Large intestine (tissue), 3 donors: ENCODE data around the gene SUSD2. TPM values are rescaled to one million over a fixed set of nuclear protein-coding genes. Genes with fewer than 3 reads are reported as not detected.
"Not testable (repeated sequence)": the region's sequence is repeated elsewhere in the genome, so short reads cannot be mapped to it uniquely, and the experiment has no call there.

Experiments used
- DNase-seq, 2 donors: peaks; one replicate each; pipeline versions ENCODE4 v3.0.0 to v3.0.0-alpha.2; 2013
- H3K27ac ChIP-seq: one replicate; pipeline ENCODE4 v1.5.1; 2013; ENCODE audit warnings: low read length
- H3K27me3 ChIP-seq: 2 replicates; pipeline ENCODE4 v1.6.1; 2013; ENCODE audit warnings: low read length; ENCODE audit not compliant: control insufficient read depth, insufficient read depth
- H3K36me3 ChIP-seq: 2 replicates; pipeline ENCODE4 v1.6.1; 2013; ENCODE audit warnings: low read length; ENCODE audit not compliant: control insufficient read depth, insufficient read depth
- H3K4me1 ChIP-seq: one replicate; pipeline ENCODE4 v1.6.1; 2013; ENCODE audit warnings: low read length; ENCODE audit not compliant: control insufficient read depth, insufficient read depth
- H3K4me3 ChIP-seq: one replicate; pipeline ENCODE4 v1.5.1; 2013; ENCODE audit warnings: low read length
- H3K9me3 ChIP-seq: one replicate; pipeline ENCODE4 v1.6.1; 2013; ENCODE audit warnings: mild to moderate bottlenecking, low read depth, low read length, moderate library complexity; ENCODE audit not compliant: control insufficient read depth
- WGBS: methylation state at CpG from one replicate; pipeline ENCODE4 v1.1.5; 2013; ENCODE audit warnings: low lambda C conversion rate; ENCODE audit not compliant: insufficient coverage; 5-methylcytosine and 5-hydroxymethylcytosine counted together
- polyA plus RNA-seq: library from polyadenylated mRNA; unstranded; fragments of 120-200 nt; gene quantifications from one replicate; pipeline ENCODE4 v1.2.1, GENCODE V29; 2013

Gene SUSD2
- polyA plus RNA-seq, 1 donor: 36.9 TPM

- not testable (repeated sequence) for H3K4me1 ChIP-seq, H3K9me3 ChIP-seq, H3K4me3 ChIP-seq, H3K27ac ChIP-seq, H3K36me3 ChIP-seq, H3K27me3 ChIP-seq, DNase-seq
- WGBS: no CpG with 5 or more reads among the region's 6 CpGs
Observed at GRCh38 chr22:24211716-24212115, 30.4 kb downstream of the SUSD2 start.

- H3K4me1 ChIP-seq, H3K4me3 ChIP-seq, H3K27me3 ChIP-seq, H3K9me3 ChIP-seq, H3K36me3 ChIP-seq, DNase-seq, H3K27ac ChIP-seq: not testable (repeated sequence)
- WGBS: 100% methylated on average over 1 of the region's 9 CpGs
Observed at GRCh38 chr22:24213111-24213510, 31.8 kb downstream of the SUSD2 start.

DNA sequence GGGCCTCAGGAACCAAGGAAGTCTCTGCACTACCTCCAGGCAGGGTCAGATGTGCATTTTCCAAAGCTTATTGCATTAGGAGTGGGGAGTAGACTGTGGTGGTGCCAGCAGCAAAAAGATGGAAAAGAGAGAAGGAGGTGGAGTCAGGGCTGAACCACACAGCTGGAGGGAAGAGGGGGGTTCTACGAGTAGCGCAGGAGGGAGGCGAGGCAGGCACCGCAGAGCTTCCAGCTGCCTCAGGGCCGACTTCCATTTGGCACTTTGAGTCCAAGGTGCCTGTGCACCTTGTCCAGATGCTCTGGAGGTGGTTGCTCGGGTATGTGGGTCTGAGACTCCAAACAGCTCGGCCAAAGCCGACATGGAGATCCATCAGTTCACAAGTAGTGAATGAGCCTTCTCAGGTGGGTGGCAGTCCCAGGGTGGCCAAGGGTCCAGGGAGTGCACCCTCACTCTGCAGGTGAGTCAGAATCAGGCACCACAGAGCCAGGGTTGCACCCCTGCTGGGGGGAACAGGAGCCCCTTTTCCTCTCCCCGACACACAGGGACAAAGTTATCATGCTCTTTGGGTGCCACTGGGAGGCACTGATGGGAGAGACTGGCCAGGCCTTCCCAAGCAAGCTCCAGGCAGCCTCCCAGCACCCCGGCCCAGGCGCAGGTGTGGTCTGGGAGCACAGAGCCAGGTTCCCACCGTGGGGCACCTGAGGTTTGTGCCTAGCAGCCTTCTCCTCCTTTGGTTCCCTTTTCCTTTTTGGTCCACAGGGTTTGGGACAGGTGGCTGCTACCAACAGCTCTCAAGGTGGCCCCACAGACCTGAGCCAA lies 33.4 kb downstream of the SUSD2 start:
- H3K4me1 ChIP-seq: no peaks in the 10 kb centered on the region
- no peak overlapping the region for H3K4me3 ChIP-seq
- no CpG with 5 or more reads among the region's 12 CpGs for WGBS
- H3K36me3 ChIP-seq: no peaks in the 10 kb centered on the region
- H3K9me3 ChIP-seq: no peaks in the 10 kb centered on the region
- no peaks in the 10 kb centered on the region for H3K27me3 ChIP-seq
- no peak overlapping the region for H3K27ac ChIP-seq
- DNase-seq: no peak

- Histone ChIP-seq H3K4me1 (no peaks in the 10 kb centered on the region), H3K27ac (no peak overlapping the region), H3K27me3 (no peaks in the 10 kb centered on the region), H3K36me3 (no peaks in the 10 kb centered on the region), H3K4me3 (no peak overlapping the region), H3K9me3 (no peaks in the 10 kb centered on the region)
- no peak for DNase-seq
- no CpG with 5 or more reads among the region's 12 CpGs for WGBS
Observed at GRCh38 chr22:24216541-24217209, 35.4 kb downstream of the SUSD2 start.

DNA sequence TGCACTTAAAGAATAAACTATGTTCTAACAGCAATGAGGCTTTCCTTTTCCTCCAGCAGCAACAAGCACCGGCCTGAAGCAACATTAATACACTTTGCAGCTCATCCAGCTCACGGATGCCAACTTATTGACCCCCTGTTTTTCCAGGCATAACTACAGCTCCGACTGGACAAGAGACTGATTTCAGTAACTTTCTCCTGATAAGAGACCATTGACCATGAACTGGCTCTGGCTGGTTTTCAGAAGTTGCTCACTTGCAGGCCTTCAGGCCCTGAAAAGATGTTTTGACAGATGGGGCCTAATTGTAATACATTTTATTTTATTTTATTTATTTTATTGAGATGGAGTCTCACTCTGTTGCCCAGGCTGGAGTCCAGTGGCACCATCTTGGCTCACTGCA lies 36.1 kb downstream of the SUSD2 start:
- no peaks in the 10 kb centered on the region for H3K36me3 ChIP-seq
- H3K27me3 ChIP-seq: no peaks in the 10 kb centered on the region
- no peaks in the 10 kb centered on the region for H3K4me1 ChIP-seq
- H3K9me3 ChIP-seq: no peaks in the 10 kb centered on the region
- H3K4me3 ChIP-seq: no peak overlapping the region
- DNase-seq: no peak
- no peak overlapping the region for H3K27ac ChIP-seq
- WGBS: no CpG with 5 or more reads among the region's 3 CpGs

- Histone ChIP-seq H3K4me1 (no peaks in the 10 kb centered on the region), H3K9me3 (peaks cover 4% of the 10 kb centered on the region), H3K4me3 (no peak overlapping the region), H3K27ac (no peak overlapping the region), H3K27me3 (no peaks in the 10 kb centered on the region), H3K36me3 (no peaks in the 10 kb centered on the region)
- WGBS: no CpG with 5 or more reads among the region's 9 CpGs
- DNase-seq: no peak
Observed at GRCh38 chr22:24219750-24220149, 38.5 kb downstream of the SUSD2 start.

- peaks cover 10% of the 10 kb centered on the region for H3K9me3 ChIP-seq
- H3K27ac ChIP-seq: no peak overlapping the region
- H3K4me3 ChIP-seq: no peak overlapping the region
- no peaks in the 10 kb centered on the region for H3K36me3 ChIP-seq
- WGBS: no CpG with 5 or more reads among the region's 1 CpG
- no peaks in the 10 kb centered on the region for H3K4me1 ChIP-seq
- H3K27me3 ChIP-seq: no peaks in the 10 kb centered on the region
- DNase-seq: no peak
Observed at GRCh38 chr22:24224468-24224867, 43.2 kb downstream of the SUSD2 start.

DNA sequence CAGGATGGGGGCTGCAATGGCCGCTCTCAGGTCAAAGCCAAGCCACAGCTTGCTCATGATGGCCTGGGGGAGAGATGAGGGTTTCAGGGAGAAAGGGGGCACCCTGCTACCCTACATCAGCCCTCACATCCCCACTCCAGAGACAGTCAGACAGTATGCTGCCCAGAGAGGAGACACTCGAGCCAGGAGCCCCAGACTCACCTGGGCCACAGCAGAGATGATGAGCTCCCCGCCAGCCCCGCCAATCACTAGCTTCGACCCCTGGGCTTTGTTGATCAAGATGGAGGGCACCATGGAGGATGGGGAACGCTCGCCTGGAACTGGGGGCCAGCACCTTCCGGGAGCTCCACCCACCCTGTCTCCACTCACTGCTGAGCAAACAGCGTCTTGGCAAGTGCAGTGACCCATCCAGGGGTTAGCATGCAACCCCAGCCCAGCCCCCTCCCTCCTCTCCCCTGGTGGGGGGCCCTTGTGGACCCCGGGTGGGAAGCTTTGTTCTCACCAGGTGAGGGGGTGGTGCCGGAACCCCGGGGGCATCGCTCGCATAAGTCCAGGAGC lies 43.8 kb downstream of the SUSD2 start:
- no peaks in the 10 kb centered on the region for H3K36me3 ChIP-seq
- no peak for DNase-seq
- H3K27ac ChIP-seq: no peak overlapping the region
- no peaks in the 10 kb centered on the region for H3K27me3 ChIP-seq
- no peaks in the 10 kb centered on the region for H3K4me1 ChIP-seq
- WGBS: no CpG with 5 or more reads among the region's 14 CpGs
- H3K9me3 ChIP-seq: peaks cover 10% of the 10 kb centered on the region
- H3K4me3 ChIP-seq: no peak overlapping the region

DNA sequence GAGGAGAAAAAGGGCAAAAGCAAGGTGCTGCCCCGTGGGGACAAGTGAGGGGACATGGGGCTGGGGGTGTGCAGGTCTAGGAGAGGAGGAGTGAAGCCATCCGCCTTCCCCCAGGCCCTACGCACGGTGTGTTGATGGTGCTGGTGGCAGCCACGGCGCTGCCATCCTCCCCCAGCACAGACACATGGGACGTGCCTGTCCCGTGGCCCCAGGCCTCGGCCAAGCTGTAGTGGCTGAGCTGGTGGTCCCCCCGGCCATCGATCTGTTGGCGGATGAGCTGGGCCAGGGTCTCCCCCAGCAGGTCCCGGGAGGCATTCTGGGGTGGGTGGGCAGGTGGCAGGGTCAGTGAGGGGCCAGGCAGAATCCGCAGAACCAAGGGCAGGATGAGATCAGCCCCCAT lies 44.7 kb downstream of the SUSD2 start:
- H3K27ac ChIP-seq: no peak overlapping the region
- WGBS: no CpG with 5 or more reads among the region's 14 CpGs
- no peak for DNase-seq
- no peaks in the 10 kb centered on the region for H3K4me1 ChIP-seq
- no peak overlapping the region for H3K4me3 ChIP-seq
- peaks cover 10% of the 10 kb centered on the region for H3K9me3 ChIP-seq
- no peaks in the 10 kb centered on the region for H3K27me3 ChIP-seq
- H3K36me3 ChIP-seq: no peaks in the 10 kb centered on the region

GRCh38 chr22:24230911-24231656 lies 49.8 kb downstream of the SUSD2 start:
- no peak overlapping the region for H3K4me3 ChIP-seq
- no peaks in the 10 kb centered on the region for H3K4me1 ChIP-seq
- peak in 1 of 2 donors; percentile 6 for DNase-seq
- no peak overlapping the region for H3K27ac ChIP-seq
- no CpG with 5 or more reads among the region's 18 CpGs for WGBS
- H3K9me3 ChIP-seq: no peaks in the 10 kb centered on the region
- no peaks in the 10 kb centered on the region for H3K36me3 ChIP-seq
- H3K27me3 ChIP-seq: no peaks in the 10 kb centered on the region
